ENCODE results near the gene TECPR1. TPM values are rescaled to one million over a fixed set of nuclear protein-coding genes. Genes with fewer than 3 reads are reported as not detected.

Gene TECPR1
- total and polyA plus RNA-seq, 2 experiments from 2014 or later, result 4.6 to 24.4 TPM

DNA sequence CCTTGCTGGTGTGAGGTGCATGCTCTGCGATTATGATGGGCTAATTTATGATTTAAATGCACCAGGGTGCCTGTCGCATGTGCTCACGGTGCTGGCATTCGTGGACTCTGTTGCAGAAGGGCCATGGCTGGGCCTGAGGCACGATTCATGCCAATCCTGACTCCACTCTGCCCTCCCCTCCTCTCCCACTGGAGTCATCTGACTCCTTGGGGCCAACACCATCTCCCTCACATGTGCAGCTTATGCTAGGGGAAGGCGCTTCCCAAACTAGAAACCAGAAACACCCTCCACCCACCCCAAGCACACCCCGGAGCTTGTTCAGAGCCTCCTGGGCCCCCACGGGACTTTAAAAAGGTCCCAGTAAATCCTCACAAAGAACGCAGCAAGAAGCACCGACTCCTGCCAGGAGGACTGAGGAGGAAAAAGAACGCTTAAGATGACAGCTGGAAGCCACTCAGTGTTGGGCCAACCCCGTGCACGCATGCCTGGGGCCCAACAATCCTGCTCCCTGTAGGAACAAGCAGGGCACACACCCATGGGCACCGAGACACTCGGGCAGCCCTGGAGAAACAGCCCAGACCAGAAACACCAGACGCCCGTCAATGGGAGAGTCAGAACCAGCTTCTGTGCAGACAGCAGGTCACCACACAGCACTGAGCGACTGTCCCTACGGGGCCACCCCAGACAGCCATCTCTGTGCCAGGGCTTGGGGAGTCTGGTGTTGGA, 43.6 kb upstream of the TECPR1 start:
- peaks cover 42% of the 10 kb centered on the region for H3K36me3 Mint-ChIP-seq (ENCODE audit: low read depth)
- H3K27me3 ChIP-seq (ENCODE audit: insufficient read depth), result no peaks in the 10 kb centered on the region
- H3K27me3 Mint-ChIP-seq (ENCODE audit: insufficient read depth, low read depth, poor library complexity), result peaks cover 18% of the 10 kb centered on the region
- no peaks in the 10 kb centered on the region for H3K9me2 ChIP-seq (ENCODE audit: insufficient read depth)
- peak overlapping the region; percentile 52; the same call in 1 of the 2 replicates for H3K27ac Mint-ChIP-seq
- peaks cover 10% of the 10 kb centered on the region; the same call in 1 of the 2 replicates for H3F3A ChIP-seq (replicated peaks; ENCODE audit: low read depth)
- no peak overlapping the region for H3K27ac ChIP-seq (ENCODE audit: low read depth)
- H3K79me2 ChIP-seq (replicated peaks; ENCODE audit: insufficient read depth), result peaks cover 9% of the 10 kb centered on the region; the same call in 1 of the 2 replicates
- DNase-seq (ENCODE audit: low spot score) (no peak), ATAC-seq (no peak)
- no peak overlapping the region for H3K4me3 Mint-ChIP-seq
- H3K36me3 ChIP-seq (ENCODE audit: insufficient read depth), result 0 out of 2 replicates have a peak, but pooled peaks cover 16% of the 10 kb centered on the region
- no peaks in the 10 kb centered on the region for H3K9me3 Mint-ChIP-seq
- peaks cover 13% of the 10 kb centered on the region; the same call in 1 of the 2 replicates for H3K4me1 ChIP-seq (ENCODE audit: insufficient read depth)
- no peak overlapping the region for H3K4me2 ChIP-seq
- H4K20me1 ChIP-seq (replicated peaks; ENCODE audit: insufficient read depth), result peaks cover 22% of the 10 kb centered on the region; the same call in 1 of the 2 replicates
- H3K4me3 ChIP-seq, result no peak overlapping the region
- H3K4me1 Mint-ChIP-seq, result peaks cover 21% of the 10 kb centered on the region
- no peak overlapping the region for H2AFZ ChIP-seq
- TF ChIP-seq CREB1 (CRISPR knock-in tag; IDR thresholded peaks at IDR 0.05; ENCODE audit: low read depth) (no peak), EZH2 (IDR thresholded peaks at IDR 0.05; ENCODE audit: low read depth, unreplicated experiment) (no peak), EZH2phosphoT487 (IDR thresholded peaks at IDR 0.05; ENCODE audit: unreplicated experiment) (no peak)
- TF ChIP-seq, protein P1, sequence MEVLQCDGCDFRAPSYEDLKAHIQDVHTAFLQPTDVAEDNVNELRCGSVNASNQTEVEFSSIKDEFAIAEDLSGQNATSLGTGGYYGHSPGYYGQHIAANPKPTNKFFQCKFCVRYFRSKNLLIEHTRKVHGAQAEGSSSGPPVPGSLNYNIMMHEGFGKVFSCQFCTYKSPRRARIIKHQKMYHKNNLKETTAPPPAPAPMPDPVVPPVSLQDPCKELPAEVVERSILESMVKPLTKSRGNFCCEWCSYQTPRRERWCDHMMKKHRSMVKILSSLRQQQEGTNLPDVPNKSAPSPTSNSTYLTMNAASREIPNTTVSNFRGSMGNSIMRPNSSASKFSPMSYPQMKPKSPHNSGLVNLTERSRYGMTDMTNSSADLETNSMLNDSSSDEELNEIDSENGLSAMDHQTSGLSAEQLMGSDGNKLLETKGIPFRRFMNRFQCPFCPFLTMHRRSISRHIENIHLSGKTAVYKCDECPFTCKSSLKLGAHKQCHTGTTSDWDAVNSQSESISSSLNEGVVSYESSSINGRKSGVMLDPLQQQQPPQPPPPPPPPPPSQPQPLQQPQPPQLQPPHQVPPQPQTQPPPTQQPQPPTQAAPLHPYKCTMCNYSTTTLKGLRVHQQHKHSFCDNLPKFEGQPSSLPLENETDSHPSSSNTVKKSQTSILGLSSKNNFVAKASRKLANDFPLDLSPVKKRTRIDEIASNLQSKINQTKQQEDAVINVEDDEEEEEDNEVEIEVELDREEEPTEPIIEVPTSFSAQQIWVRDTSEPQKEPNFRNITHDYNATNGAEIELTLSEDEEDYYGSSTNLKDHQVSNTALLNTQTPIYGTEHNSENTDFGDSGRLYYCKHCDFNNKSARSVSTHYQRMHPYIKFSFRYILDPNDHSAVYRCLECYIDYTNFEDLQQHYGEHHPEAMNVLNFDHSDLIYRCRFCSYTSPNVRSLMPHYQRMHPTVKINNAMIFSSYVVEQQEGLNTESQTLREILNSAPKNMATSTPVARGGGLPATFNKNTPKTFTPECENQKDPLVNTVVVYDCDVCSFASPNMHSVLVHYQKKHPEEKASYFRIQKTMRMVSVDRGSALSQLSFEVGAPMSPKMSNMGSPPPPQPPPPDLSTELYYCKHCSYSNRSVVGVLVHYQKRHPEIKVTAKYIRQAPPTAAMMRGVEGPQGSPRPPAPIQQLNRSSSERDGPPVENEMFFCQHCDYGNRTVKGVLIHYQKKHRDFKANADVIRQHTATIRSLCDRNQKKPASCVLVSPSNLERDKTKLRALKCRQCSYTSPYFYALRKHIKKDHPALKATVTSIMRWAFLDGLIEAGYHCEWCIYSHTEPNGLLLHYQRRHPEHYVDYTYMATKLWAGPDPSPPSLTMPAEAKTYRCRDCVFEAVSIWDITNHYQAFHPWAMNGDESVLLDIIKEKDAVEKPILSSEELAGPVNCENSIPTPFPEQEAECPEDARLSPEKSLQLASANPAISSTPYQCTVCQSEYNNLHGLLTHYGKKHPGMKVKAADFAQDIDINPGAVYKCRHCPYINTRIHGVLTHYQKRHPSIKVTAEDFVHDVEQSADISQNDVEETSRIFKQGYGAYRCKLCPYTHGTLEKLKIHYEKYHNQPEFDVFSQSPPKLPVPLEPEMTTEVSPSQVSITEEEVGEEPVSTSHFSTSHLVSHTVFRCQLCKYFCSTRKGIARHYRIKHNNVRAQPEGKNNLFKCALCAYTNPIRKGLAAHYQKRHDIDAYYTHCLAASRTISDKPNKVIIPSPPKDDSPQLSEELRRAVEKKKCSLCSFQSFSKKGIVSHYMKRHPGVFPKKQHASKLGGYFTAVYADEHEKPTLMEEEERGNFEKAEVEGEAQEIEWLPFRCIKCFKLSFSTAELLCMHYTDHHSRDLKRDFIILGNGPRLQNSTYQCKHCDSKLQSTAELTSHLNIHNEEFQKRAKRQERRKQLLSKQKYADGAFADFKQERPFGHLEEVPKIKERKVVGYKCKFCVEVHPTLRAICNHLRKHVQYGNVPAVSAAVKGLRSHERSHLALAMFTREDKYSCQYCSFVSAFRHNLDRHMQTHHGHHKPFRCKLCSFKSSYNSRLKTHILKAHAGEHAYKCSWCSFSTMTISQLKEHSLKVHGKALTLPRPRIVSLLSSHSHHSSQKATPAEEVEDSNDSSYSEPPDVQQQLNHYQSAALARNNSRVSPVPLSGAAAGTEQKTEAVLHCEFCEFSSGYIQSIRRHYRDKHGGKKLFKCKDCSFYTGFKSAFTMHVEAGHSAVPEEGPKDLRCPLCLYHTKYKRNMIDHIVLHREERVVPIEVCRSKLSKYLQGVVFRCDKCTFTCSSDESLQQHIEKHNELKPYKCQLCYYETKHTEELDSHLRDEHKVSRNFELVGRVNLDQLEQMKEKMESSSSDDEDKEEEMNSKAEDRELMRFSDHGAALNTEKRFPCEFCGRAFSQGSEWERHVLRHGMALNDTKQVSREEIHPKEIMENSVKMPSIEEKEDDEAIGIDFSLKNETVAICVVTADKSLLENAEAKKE (CRISPR knock-in tag; IDR thresholded peaks at IDR 0.05), result no peak

All from GM23338 (cell line).